Ovary (tissue), 9 donors: ENCODE measurements around the gene GTF3C2. TPM values are rescaled to one million over a fixed set of nuclear protein-coding genes. Genes with fewer than 3 reads are reported as not detected.

ENCODE experiments used
- DNase-seq, 5 donors: peaks; one replicate each; pipeline ENCODE4 v3.0.0-alpha.2; 2019 to 2020
- H3K27ac ChIP-seq, 2 donors: fragments of 200-600 bp; one replicate each; pipeline versions ENCODE4 v1.5.1 to v1.8.0; 2019 to 2022
- H3K27me3 ChIP-seq: fragments of 200-600 bp; one replicate; pipeline ENCODE4 v1.8.0; 2022
- H3K36me3 ChIP-seq: fragments of 200-600 bp; sonication (generic); one replicate; pipeline ENCODE4 v1.5.1; 2019
- H3K4me1 ChIP-seq: one replicate; pipeline ENCODE4 v1.8.1; 2013; ENCODE audit warnings: mild to moderate bottlenecking, moderate library complexity; ENCODE audit not compliant: insufficient read depth
- H3K4me3 ChIP-seq: fragments of 200-600 bp; sonication (generic); one replicate; pipeline ENCODE4 v1.5.1; 2017
- H3K9me3 ChIP-seq, 2 donors: fragments of 200-600 bp in 1 of 2; sonication (generic) in 1 of 2; one replicate each; pipeline versions ENCODE4 v1.5.1 to v1.8.1; 2013 to 2019; ENCODE audit warnings: mild to moderate bottlenecking in 1 of 2, moderate library complexity in 1 of 2
- CTCF ChIP-seq, 3 donors: fragments of 450-650 bp in 2 of 3; fragments of 200-600 bp in 1 of 3; IDR thresholded peaks; one replicate each; pipeline versions ENCODE4 v1.5.1 to v1.8.0; 2016 to 2022; ENCODE audit warnings: antibody characterized with exemption in 3 of 3, mild to moderate bottlenecking in 1 of 3
- EP300 ChIP-seq: sonication (generic); formaldehyde crosslinking; IDR thresholded peaks from one replicate; pipeline ENCODE4 v1.6.1; 2017; ENCODE audit warnings: antibody characterized with exemption
- POLR2A ChIP-seq: fragments of 450-650 bp; IDR thresholded peaks from one replicate; pipeline ENCODE4 v1.6.1; 2017; ENCODE audit warnings: antibody characterized with exemption, mild to moderate bottlenecking, moderate library complexity
- WGBS, 3 donors: extraction: QIAGEN DNeasy Blood & Tissue Kit in 1 of 3; methylation state at CpG; one replicate each; pipeline versions ENCODE4 v1.1.5 to v1.1.7; 2013 to 2017; 5-methylcytosine and 5-hydroxymethylcytosine counted together
- intact Hi-C, 4 donors: fragments of 100-400 bp; cut with DNase I; formaldehyde crosslinking; loops; one replicate each; pipeline versions ENCODE4 v1.11.0 to v1.15.1; 2022 to 2023
- polyA plus RNA-seq, 2 donors: library from polyadenylated mRNA; stranded (reverse); fragments of 200-250 nt in 1 of 2; fragments of 350-450 nt in 1 of 2; fragmentation: Illumina TruSeq in 1 of 2; extraction: RNeasy Lipid Tissue Mini Kit (QIAGEN cat#74804) in 1 of 2; gene quantifications; one replicate each; pipeline ENCODE4 v1.2.3, GENCODE V29; 2013 to 2014
- total RNA-seq, 7 donors: library from RNA; depleted of rRNA in 2 of 7; stranded (reverse); fragments of >200 nt in 2 of 7; fragmentation: NEBNext Ultra II Directional in 3 of 7; extraction: Animal tissue kit (Norgen Biotek cat#: 25700) in 3 of 7; gene quantifications; one replicate each; pipeline versions ENCODE4 v1.1.0 to v1.2.4, GENCODE V29; 2016 to 2023
- donor health status: DM: no; HTN: no; CAD: no; lungs with moderate emphysema.
- donor health status: DM: no; HTN: no; CAD: no.
- donor health status: Bipolar disorder and iron deficiency.
- donor health status: DM: yes; HTN: yes; CAD: no.
- donor health status: DM: no; HTN: no; CAD: no.
- donor health status: DM: yes; HTN: yes; CAD: no.

Gene GTF3C2
- total and polyA plus RNA-seq, 9 donors: 26.8 to 57.7 (median 45.8) TPM

- intact Hi-C loops: loop anchor here in 1 of 4 donors (10.0 kb wide), 1 partner anchor 55 kb away; the partner anchor contains the start of gene NRBP1
- Histone ChIP-seq H3K9me3 (no peaks in the 10 kb centered on the region), H3K4me1 (peaks cover 12% of the 10 kb centered on the region), H3K27ac (peak overlapping the region; percentile 75 to 82), H3K4me3 (peak overlapping the region; percentile 85), H3K36me3 (no peaks in the 10 kb centered on the region), H3K27me3 (no peaks in the 10 kb centered on the region)
- no peak for DNase-seq
- WGBS, 3 donors: 0 to 2% (median 1%) methylated on average over 18 of the region's 18 CpGs
- TF ChIP-seq POLR2A (no peak), EP300 (no peak), CTCF (IDR thresholded peaks at IDR 0.05) (no peak)
These were observed 13.0 kb upstream of the GTF3C2 start for GRCh38 chr2:27369471-27370025.

DNA sequence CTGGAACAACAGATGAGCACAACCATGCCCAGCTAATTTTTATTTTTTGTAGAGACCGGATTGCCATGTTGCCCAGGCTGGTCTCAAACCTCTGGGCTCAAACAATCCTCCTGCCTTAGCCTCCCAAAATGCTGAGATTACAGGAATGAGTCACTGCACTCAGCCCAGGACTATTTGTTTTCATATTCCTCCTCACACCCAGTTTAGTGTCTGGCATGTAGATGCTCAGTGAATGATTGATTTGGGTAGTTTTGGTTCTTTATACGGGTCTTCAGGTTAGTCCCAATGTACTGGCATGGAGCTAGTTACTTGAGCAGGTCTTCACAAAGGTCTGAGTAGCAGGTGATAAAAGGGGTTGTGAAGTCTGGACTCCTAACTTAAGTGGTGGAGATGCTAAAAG is 7.4 kb upstream of the GTF3C2 start:
- Histone ChIP-seq H3K4me3 (no peak overlapping the region), H3K36me3 (no peaks in the 10 kb centered on the region), H3K4me1 (peaks cover 6% of the 10 kb centered on the region), H3K27ac (no peak overlapping the region), H3K27me3 (no peaks in the 10 kb centered on the region), H3K9me3 (no peaks in the 10 kb centered on the region)
- DNase-seq: no peak
- intact Hi-C loops: no loop called here
- TF ChIP-seq POLR2A (no peak), EP300 (no peak), CTCF (IDR thresholded peaks at IDR 0.05) (no peak)
- 66 to 71% (median 66%) methylated on average over 2 of the region's 2 CpGs for WGBS, 3 donors

DNA sequence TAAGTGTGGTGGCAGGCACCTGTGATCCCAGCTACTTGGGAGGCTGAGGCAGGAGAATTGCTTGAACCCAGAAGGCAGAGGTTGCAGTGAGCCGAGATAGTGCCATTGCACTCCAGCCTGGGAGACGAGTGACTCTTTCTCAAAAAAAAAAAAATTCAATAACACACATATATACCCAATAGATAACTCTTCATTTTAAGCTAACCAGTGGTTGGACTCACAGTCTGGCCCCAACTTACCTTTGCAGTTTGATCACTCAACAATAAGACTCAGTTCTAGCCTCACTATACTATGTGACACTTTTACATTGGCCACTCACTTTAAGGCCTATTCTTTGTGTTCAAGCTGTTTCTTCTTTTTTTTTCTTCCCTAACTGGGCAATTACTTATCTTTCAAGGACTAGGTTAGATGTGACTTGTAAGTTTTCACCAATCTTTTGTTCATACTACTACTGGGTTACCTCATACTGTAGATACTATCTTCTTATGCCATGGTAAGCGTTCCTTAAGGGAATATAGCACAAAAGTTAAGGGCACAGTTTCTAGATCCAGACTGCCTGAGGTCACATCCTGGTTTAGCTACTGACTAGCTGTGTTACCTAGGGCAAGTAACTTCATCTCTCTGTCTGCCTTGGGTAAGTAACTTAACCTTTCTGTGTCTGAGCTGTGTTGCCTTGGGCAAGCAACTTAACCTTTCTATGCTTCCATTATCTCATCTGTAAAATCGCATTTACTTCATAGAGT is 6.3 kb upstream of the GTF3C2 start:
- H3K4me3 ChIP-seq: no peak overlapping the region
- no peaks in the 10 kb centered on the region for H3K9me3 ChIP-seq
- TF ChIP-seq CTCF (IDR thresholded peaks at IDR 0.05): no peak
- no peak for TF ChIP-seq EP300
- no peak for TF ChIP-seq POLR2A
- H3K27ac ChIP-seq: no peak overlapping the region
- H3K27me3 ChIP-seq: no peaks in the 10 kb centered on the region
- H3K4me1 ChIP-seq: peaks cover 2% of the 10 kb centered on the region
- 80 to 87% (median 84%) methylated on average over 4 of the region's 4 CpGs for WGBS, 3 donors
- H3K36me3 ChIP-seq: no peaks in the 10 kb centered on the region
- intact Hi-C loops: no loop called here
- no peak for DNase-seq

- Histone ChIP-seq H3K27ac (peak overlapping the region; percentile 18 to 71), H3K9me3 (no peaks in the 10 kb centered on the region), H3K4me1 (peaks cover 7% of the 10 kb centered on the region), H3K36me3 (no peaks in the 10 kb centered on the region), H3K27me3 (no peaks in the 10 kb centered on the region), H3K4me3 (peak overlapping the region; percentile 89)
- no peak for TF ChIP-seq EP300
- peak in 3 of 5 donors; percentile 23 to 44 (median 35) for DNase-seq
- WGBS, 3 donors: 0 to 1% (median 0%) methylated on average over 12 of the region's 12 CpGs
- intact Hi-C loops: no loop called here
These were observed 545 bp downstream of the GTF3C2 start for GRCh38 chr2:27356056-27356381.

DNA sequence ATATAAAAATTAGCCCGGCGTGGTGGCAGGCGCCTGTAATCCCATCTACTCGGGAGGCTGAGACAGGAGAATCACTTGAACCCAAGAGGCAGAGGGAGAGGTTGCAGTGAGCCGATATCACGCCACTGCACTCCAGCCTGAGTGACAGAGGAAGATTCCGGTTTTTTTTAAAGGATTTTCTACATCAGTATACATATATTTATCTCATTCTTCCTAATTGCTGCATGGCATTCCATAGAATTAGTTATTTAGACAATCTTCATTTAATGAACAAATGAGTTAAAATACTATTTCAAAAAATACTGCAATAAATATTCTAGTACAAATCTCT is 2.0 kb downstream of the GTF3C2 start:
- no peaks in the 10 kb centered on the region for H3K9me3 ChIP-seq
- no peaks in the 10 kb centered on the region for H3K36me3 ChIP-seq
- no peak for DNase-seq
- TF ChIP-seq POLR2A (no peak), CTCF (IDR thresholded peaks at IDR 0.05) (no peak), EP300 (no peak)
- H3K4me3 ChIP-seq: no peak overlapping the region
- intact Hi-C loops: no loop called here
- H3K27me3 ChIP-seq: no peaks in the 10 kb centered on the region
- H3K27ac ChIP-seq: no peak overlapping the region
- H3K4me1 ChIP-seq: peaks cover 7% of the 10 kb centered on the region
- WGBS, 3 donors: 88 to 93% (median 89%) methylated on average over 7 of the region's 7 CpGs
